Stimulated activated CD4-positive, alpha-beta T cell treated with anti-CD3 and anti-CD28 coated beads, Interleukin-2, amount 100 ng/mL, for 48 hours (primary cell): ENCODE measurements around the gene UGP2.
"Not testable (repeated sequence)": the region's sequence is repeated elsewhere in the genome, so short reads cannot be mapped to it uniquely, and the experiment has no call there.

Source experiments
- DNase-seq, 2 donors: peaks; one replicate each; pipeline ENCODE4 v3.0.0-alpha.2; 2020

Gene UGP2

DNA sequence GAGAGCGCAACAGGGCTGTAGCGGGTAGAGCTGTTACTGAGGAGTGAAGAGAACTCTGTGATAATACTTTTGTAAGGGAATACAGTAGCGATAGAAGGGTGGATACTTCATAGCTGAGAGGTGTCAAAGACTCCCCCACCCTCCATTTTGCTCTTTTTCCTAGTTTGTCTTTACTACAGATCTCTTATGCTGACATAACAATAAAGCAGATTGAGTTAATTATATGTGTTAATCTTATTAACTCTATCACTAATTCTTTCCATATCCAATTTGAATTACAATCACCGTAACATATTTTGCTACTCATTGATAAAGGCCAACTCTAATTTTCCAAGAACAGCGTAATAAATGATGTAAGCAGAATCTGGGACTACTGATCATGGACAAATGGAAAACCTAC is 57.1 kb downstream of the UGP2 start:
- no peak for DNase-seq

GRCh38 chr2:63899639-63900038 is 57.9 kb downstream of the UGP2 start:
- no peak for DNase-seq

- DNase-seq = no peak
Observed at GRCh38 chr2:63902149-63902548, 60.5 kb downstream of the UGP2 start.

- DNase-seq = no peak
Observed at GRCh38 chr2:63903003-63903402, 61.3 kb downstream of the UGP2 start.

- DNase-seq = no peak
Observed at GRCh38 chr2:63914311-63914710, 72.6 kb downstream of the UGP2 start.

DNA sequence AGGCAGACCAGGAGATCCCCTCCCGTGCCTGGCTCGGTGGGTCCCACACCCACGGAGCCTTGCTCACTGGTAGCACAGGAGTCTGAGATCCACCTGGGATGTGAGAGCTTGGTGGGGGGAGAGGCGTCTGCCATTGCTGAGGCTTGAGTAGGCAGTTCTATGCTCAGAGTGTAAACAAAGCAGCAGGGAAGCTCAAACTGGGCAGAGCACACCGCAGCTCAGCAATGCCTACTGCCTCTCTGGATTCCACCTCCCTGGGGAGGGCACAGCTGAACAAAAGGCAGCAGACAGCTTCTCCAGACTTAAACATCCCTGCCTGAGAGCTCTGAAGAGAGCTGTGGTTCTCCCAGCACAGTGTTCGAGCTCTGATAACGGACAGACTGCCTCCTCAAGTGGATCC is 85.1 kb downstream of the UGP2 start:
- no peak for DNase-seq

DNA sequence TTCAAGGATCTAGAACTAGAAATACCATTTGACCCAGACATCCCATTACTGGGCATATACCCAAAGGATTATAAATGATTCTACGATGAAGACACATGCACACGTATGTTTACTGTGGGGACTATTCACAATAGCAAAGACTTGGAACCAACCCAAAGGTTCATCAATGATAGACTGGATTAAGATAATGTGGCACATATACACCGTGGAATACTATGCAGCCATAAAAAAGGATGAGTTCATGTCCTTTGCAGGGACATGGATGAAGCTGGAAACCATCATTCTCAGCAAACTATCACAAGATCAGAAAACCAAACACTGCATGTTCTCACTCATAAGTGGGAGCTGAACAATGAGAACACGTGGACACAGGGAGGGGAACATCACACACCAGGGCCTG is 90.4 kb downstream of the UGP2 start:
- DNase-seq = not testable (repeated sequence)
